Lower leg skin (tissue), 4 donors: Measurements from ENCODE around the gene FAM167B. TPM values are rescaled to one million over a fixed set of nuclear protein-coding genes. Genes with fewer than 3 reads are reported as not detected.
"Not testable (repeated sequence)": the region's sequence is repeated elsewhere in the genome, so short reads cannot be mapped to it uniquely, and the experiment has no call there.

Experiments used
- DNase-seq, 2 donors: peaks; one replicate each; pipeline ENCODE4 v3.0.0-alpha.2; 2019; ENCODE audit warnings: low spot score in 2 of 2
- H3K4me3 ChIP-seq: fragments of 200-600 bp; sonication (generic); 2 replicates; pipeline ENCODE4 v1.5.1; 2017; ENCODE audit warnings: mild to moderate bottlenecking, low read depth; ENCODE audit not compliant: poor library complexity, severe bottlenecking
- POLR2A ChIP-seq, 2 donors: fragments of 450-650 bp; IDR thresholded peaks; one replicate each; pipeline ENCODE4 v1.6.1; 2016 to 2017; ENCODE audit warnings: antibody characterized with exemption in 2 of 2, mild to moderate bottlenecking in 1 of 2, moderate library complexity in 1 of 2
- WGBS, 2 donors: methylation state at CpG; one replicate each; pipeline ENCODE4 v1.1.5; 2018; 5-methylcytosine and 5-hydroxymethylcytosine counted together
- intact Hi-C: fragments of 100-400 bp; cut with DNase I; formaldehyde crosslinking; loops from one replicate; pipeline ENCODE4 v1.15.0; 2023; ENCODE audit warnings: low total_unique reads
- total RNA-seq, 4 donors: library from RNA; depleted of rRNA; stranded (reverse); fragments of >200 nt; gene quantifications; one replicate each; pipeline ENCODE4 v1.1.0, GENCODE V29; 2016
- TF ChIP-seq, protein P1 (sequence below), 3 donors: fragments of 450-650 bp; IDR thresholded peaks; one replicate each; pipeline ENCODE4 v1.5.1; 2016; ENCODE audit warnings: antibody characterized with exemption in 3 of 3, mild to moderate bottlenecking in 3 of 3, moderate library complexity in 2 of 3

The FAM167B gene
- total RNA-seq, 4 donors from 2014 or later, result 0.42 to 1.4 (median 0.51) TPM; not detected in 1

DNA sequence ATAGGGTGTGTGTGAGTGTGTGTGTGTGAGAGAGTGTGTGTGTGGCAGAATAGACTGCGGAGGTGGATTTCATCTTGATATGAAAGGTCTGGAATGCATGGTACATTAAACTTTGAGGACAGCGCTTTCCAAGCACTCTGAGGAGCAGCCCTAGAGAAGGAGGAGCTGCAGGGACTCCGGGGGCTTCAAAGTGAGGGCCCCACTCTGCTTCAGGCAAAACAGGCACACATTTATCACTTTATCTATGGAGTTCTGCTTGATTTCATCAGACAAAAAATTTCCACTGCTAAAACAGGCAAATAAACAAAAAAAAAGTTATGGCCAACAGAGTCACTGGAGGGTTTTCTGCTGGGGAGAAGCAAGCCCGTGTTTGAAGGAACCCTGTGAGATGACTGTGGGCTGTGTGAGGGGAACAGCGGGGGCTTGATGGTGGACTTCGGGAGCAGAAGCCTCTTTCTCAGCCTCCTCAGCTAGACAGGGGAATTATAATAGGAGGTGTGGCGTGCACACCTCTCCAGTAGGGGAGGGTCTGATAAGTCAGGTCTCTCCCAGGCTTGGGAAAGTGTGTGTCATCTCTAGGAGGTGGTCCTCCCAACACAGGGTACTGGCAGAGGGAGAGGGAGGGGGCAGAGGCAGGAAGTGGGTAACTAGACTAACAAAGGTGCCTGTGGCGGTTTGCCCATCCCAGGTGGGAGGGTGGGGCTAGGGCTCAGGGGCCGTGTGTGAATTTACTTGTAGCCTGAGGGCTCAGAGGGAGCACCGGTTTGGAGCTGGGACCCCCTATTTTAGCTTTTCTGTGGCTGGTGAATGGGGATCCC, 26.6 kb downstream of the FAM167B start:
- intact Hi-C loops, result no loop called here
- no peak overlapping the region for H3K4me3 ChIP-seq
- no peak for TF ChIP-seq POLR2A (IDR thresholded peaks at IDR 0.05)
- TF ChIP-seq, protein P1, sequence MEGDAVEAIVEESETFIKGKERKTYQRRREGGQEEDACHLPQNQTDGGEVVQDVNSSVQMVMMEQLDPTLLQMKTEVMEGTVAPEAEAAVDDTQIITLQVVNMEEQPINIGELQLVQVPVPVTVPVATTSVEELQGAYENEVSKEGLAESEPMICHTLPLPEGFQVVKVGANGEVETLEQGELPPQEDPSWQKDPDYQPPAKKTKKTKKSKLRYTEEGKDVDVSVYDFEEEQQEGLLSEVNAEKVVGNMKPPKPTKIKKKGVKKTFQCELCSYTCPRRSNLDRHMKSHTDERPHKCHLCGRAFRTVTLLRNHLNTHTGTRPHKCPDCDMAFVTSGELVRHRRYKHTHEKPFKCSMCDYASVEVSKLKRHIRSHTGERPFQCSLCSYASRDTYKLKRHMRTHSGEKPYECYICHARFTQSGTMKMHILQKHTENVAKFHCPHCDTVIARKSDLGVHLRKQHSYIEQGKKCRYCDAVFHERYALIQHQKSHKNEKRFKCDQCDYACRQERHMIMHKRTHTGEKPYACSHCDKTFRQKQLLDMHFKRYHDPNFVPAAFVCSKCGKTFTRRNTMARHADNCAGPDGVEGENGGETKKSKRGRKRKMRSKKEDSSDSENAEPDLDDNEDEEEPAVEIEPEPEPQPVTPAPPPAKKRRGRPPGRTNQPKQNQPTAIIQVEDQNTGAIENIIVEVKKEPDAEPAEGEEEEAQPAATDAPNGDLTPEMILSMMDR (IDR thresholded peaks at IDR 0.05), result no peak
- DNase-seq, result no peak
- WGBS, 2 donors, result 41 to 45% methylated on average over 10 of the region's 10 CpGs

DNA sequence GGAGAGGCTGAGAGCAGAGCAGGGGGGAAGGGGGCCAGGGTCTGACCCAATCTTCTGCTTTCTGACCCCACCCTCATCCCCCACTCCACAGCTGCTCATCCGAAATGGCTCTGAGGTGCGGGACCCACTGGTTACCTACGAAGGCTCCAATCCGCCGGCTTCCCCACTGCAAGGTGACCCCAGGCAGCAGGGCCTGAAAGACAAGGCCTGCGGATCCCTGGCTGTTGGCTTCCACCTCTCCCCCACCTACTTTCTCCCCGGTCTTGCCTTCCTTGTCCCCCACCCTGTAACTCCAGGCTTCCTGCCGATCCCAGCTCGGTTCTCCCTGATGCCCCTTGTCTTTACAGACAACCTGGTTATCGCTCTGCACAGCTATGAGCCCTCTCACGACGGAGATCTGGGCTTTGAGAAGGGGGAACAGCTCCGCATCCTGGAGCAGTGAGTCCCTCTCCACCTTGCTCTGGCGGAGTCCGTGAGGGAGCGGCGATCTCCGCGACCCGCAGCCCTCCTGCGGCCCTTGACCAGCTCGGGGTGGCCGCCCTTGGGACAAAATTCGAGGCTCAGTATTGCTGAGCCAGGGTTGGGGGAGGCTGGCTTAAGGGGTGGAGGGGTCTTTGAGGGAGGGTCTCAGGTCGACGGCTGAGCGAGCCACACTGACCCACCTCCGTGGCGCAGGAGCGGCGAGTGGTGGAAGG, 27.8 kb downstream of the FAM167B start:
- 73 to 88% methylated on average over 31 of the region's 31 CpGs for WGBS, 2 donors
- no peak overlapping the region for H3K4me3 ChIP-seq
- TF ChIP-seq, protein P1 (IDR thresholded peaks at IDR 0.05), result no peak
- no peak for TF ChIP-seq POLR2A (IDR thresholded peaks at IDR 0.05)
- DNase-seq, result no peak
- intact Hi-C loops, result no loop called here

DNA sequence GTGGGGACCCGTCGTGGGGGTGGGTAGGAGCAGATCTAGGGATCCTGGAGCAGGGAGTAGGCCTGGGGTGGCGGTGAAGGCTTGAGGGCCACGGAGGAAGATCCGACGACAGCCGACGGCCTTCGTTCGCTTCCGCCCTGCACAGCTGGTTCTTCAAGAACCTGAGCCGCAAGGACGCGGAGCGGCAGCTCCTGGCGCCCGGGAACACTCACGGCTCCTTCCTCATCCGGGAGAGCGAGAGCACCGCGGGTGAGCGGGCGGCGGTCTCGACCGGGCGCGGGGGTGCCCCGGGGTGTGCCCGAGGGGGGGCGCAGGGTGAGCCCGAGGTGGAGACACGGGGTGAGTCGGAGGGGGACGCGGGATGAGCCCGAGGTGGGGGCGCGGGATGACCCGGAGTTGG, 28.4 kb downstream of the FAM167B start:
- intact Hi-C loops, result no loop called here
- no peak for TF ChIP-seq POLR2A (IDR thresholded peaks at IDR 0.05)
- TF ChIP-seq, protein P1 (IDR thresholded peaks at IDR 0.05), result no peak
- no peak for DNase-seq
- WGBS, 2 donors, result 25 to 32% methylated on average over 40 to 41 of the region's 41 CpGs
- no peak overlapping the region for H3K4me3 ChIP-seq

DNA sequence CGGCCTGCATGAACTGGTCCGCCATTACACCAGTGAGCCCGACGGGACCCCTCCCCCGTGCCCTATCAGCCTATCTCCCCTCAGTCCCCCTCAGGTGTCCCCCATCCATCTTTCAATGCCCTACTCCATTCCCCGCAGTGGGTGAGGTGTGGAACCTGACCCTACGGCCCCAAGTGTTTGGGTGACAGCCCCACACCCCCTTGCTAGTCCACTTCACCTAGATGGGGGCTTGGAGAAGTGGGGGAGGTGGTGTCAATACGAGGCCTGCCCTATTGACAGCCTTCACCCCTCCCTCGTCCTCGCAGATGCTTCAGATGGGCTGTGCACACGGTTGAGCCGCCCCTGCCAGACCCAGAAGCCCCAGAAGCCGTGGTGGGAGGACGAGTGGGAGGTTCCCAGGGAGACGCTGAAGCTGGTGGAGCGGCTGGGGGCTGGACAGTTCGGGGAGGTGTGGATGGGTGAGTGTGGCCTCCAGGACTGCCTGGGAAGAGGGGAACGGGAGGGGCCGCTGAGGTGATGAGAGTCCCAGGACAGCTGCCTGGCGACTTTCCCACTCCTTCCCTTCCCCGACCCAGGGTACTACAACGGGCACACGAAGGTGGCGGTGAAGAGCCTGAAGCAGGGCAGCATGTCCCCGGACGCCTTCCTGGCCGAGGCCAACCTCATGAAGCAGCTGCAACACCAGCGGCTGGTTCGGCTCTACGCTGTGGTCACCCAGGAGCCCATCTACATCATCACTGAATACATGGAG, 29.2 kb downstream of the FAM167B start:
- H3K4me3 ChIP-seq, result no peak overlapping the region
- no peak for DNase-seq
- TF ChIP-seq POLR2A (IDR thresholded peaks at IDR 0.05), result no peak
- TF ChIP-seq, protein P1 (IDR thresholded peaks at IDR 0.05), result no peak
- WGBS, 2 donors, result 89% methylated on average over 30 of the region's 30 CpGs
- intact Hi-C loops, result no loop called here

DNA sequence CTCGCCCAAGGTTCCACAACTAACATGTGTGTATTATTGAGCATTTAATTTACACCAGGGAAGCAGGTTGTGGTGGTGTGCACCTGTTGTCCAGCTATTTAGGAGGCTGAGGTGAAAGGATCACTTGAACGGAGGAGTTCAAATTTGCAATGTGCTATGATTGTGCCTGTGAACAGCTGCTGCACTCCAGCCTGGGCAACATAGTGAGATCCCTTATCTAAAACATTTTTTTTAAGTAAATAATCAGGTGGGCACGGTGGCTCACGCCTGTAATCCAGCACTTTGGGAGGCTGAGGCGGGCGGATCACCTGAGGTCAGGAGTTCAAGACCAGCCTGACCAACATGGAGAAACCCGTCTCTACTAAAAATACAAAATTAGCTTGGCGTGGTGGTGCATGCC, 37.8 kb downstream of the FAM167B start:
- intact Hi-C loops, DNase-seq, H3K4me3 ChIP-seq: not testable (repeated sequence)
- 91% methylated on average over 8 of the region's 8 CpGs for WGBS, 2 donors

DNA sequence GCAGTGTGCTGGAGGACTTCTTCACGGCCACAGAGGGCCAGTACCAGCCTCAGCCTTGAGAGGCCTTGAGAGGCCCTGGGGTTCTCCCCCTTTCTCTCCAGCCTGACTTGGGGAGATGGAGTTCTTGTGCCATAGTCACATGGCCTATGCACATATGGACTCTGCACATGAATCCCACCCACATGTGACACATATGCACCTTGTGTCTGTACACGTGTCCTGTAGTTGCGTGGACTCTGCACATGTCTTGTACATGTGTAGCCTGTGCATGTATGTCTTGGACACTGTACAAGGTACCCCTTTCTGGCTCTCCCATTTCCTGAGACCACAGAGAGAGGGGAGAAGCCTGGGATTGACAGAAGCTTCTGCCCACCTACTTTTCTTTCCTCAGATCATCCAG, 38.6 kb downstream of the FAM167B start:
- no peak for DNase-seq
- intact Hi-C loops, result no loop called here
- no peak overlapping the region for H3K4me3 ChIP-seq
- 90 to 95% methylated on average over 2 to 3 of the region's 3 CpGs for WGBS, 2 donors
- TF ChIP-seq, protein P1 (IDR thresholded peaks at IDR 0.05), result no peak
- no peak for TF ChIP-seq POLR2A (IDR thresholded peaks at IDR 0.05)
